GM10266 (cell line): ENCODE measurements around the gene IQSEC2.

Experiments
- DNase-seq: peaks from one replicate; pipeline ENCODE4 v3.0.0; 2012; ENCODE audit errors: extremely low spot score
- TF ChIP-seq, protein P1 (sequence below): IDR thresholded peaks from 2 replicates; pipeline ENCODE4 v1.5.1; 2012; ENCODE audit warnings: mild to moderate bottlenecking, low read depth; ENCODE audit not compliant: control insufficient read depth, insufficient read depth; ENCODE audit errors: missing control alignments

IQSEC2 gene

DNA sequence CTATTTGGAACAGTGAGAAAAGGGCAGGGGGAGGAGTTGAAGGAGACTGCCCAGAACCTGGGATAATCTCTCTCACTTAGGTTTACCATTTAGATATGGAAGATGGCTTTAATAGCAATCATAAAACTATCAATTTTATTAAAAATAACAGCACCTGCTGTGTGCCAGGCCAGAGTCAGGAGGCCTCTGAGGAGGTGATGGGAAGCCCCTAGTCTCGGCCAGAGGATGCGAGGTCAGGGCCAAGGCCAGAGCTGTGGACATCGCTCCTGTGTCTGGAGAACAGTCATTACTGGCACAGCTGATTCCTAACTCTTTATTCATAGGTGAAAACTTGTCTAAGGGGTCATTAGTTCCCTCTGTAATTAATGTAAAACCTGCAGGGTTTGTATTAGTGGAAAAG lies 4.2 kb upstream of the IQSEC2 start:
- TF ChIP-seq, protein P1, sequence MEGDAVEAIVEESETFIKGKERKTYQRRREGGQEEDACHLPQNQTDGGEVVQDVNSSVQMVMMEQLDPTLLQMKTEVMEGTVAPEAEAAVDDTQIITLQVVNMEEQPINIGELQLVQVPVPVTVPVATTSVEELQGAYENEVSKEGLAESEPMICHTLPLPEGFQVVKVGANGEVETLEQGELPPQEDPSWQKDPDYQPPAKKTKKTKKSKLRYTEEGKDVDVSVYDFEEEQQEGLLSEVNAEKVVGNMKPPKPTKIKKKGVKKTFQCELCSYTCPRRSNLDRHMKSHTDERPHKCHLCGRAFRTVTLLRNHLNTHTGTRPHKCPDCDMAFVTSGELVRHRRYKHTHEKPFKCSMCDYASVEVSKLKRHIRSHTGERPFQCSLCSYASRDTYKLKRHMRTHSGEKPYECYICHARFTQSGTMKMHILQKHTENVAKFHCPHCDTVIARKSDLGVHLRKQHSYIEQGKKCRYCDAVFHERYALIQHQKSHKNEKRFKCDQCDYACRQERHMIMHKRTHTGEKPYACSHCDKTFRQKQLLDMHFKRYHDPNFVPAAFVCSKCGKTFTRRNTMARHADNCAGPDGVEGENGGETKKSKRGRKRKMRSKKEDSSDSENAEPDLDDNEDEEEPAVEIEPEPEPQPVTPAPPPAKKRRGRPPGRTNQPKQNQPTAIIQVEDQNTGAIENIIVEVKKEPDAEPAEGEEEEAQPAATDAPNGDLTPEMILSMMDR: no peak

DNA sequence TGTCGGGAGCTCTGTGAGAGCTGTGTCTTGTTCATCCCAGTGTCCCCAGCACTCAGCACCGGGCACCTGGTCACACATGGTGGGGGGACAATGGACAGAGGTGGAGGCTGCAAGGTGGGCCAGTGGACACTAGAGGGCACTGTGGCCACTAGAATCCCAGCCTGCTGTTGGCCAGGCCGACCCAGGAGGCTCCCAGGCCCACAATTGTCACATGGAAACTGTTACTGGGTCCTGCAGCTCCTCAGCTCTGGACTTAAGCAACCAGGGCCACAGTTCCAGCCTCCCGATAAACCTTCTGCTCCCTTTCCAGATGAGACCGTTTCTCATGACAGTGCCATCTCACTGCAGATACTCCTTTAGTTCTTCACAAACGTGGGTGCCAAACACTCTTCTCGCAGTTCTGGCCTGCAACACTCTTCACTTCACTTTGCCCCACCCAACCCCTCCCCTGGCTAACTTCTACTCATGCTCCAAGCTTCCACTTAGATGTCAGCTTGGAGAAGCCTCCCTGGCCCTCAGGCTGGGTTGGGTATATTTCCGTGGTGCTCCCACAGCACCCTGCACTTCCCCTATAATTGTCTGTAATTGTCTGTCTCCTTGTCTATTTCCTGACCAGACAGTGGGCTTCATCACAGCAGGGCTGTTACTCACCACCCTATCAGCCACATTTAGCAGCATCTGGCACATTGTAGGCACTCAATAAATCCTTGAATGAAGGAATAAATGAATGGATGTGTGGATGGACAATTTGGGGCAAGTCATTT lies 3.5 kb upstream of the IQSEC2 start:
- peak; percentile 41 for DNase-seq
- TF ChIP-seq, protein P1: peak; percentile 71

More for the DNA sequence above, 4.2 kb upstream of the IQSEC2 start:
- DNase-seq: no peak

DNA sequence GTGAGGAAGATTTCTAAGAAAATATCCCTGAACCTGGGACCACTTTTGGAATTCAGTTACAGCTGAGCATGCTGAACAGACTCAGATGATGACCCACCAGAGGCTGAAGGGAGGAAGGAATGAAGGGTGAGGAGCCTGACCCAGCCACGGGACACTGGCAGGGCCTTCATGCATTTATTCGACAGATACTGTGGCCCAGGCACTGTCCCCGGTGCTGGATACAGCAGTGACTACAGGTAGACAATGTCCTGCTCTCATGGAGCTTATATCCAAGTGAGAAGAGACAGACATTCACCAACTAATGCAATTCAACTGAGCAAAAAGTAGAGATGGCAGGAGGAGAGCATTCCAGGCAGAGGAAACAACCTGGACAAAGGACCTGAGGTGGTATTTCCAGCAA lies 2.2 kb upstream of the IQSEC2 start:
- TF ChIP-seq, protein P1: no peak
- DNase-seq: no peak

DNA sequence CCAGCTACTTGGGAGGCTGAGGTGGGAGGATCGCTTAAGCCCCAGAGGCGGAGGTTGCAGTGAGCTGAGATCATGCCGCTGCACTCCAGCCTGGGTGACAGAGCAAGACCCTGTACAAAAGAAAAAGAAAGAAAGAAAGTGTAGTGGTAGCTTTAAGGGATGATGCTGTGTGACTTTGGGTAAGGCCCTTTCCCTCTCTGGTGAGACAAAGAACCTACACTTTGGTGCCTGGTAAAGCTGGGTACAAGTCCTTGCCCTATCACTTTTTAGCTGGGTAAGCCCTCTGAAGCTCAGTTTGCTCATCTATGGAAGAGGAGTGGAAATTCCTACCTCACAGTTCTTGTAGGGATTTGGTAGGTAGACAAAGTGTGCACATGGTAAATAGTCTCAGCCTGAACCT lies 1.7 kb upstream of the IQSEC2 start:
- TF ChIP-seq, protein P1: no peak
- no peak for DNase-seq

DNA sequence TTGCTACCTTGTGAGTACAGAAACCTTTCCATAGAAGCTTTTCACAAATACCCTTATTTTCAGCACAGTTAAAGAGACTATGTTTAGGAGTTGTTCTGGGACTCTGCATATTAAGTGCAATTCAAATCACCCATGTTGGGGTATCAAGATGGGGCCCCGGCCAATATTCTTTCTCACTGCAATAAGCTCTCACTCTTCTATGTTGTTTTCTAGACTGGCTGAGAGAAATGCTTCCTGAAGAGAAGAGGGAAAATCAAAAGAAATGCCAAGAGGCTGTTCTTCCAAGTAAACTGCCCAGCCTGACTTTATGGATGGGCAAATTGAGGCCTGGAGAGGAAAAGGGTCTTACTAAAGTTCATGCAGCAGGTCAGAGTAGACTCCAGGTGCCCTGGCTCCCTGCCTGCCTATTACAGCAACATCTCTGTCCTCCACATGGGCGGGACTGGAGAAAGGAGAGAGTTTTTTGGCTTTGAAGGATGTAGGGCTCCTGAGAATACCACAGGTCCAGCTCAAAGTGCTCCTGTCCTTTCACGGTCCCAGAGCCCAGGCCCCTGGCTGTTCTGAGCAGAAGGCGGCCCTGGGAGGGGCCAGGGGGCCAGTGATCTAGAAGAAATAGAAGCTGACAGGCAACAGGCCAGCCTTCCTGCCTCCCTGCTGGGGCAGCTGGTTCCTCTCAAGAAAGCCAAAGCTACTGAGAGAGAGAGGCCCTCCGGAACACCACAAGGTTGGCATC lies 745 bp upstream of the IQSEC2 start:
- TF ChIP-seq, protein P1: no peak
- DNase-seq: no peak

DNA sequence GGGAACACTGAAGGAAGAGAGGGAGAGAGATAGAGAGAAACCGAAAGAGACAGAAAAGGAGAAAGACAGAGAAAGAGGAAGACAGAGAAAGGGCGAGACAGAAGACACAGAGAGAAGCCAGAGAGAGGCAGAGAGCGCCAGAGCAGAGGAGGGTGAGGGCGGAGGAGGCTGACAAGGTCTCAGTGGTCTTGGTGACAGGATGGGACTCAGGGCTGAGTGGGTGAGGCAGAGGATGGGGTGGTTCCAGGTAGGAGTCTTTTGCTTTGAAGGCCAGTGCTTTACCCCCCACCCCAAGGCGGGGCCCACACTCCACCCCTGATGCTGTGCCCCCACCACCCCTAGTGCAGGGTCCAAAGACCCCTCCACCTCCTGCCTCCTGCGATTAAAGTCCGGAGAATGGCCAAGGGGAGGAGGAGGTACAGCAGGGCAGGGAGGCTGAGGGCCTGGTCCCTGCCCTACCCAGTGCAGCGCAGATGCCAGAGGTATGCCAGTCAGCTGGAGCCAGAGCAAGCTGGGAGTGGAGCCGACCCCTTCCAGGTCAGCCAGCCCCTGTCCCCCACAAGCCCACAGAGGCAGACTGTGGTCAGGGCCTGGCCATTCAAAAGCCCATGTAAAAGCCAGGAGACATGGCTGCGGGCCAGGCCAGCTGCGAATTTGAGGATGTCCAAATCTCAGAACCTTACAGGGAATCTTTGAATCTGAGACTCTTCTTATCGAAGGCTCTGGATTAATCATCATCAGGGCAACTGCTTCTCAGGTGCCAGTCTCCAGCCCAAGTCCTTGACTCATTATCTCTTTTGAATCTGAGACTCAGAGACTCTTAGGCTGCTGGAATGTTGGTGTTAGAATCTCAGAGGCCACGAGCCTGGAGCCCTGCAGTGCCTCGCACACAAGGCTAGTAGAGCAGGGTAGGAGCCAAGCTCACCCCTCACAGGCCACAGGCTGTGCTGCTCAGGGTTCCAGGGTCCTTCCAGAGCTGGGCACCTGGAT lies 758 bp downstream of the IQSEC2 start:
- DNase-seq: no peak
- TF ChIP-seq, protein P1: no peak
